ENCODE results near the gene ANKRD13D.

DNA sequence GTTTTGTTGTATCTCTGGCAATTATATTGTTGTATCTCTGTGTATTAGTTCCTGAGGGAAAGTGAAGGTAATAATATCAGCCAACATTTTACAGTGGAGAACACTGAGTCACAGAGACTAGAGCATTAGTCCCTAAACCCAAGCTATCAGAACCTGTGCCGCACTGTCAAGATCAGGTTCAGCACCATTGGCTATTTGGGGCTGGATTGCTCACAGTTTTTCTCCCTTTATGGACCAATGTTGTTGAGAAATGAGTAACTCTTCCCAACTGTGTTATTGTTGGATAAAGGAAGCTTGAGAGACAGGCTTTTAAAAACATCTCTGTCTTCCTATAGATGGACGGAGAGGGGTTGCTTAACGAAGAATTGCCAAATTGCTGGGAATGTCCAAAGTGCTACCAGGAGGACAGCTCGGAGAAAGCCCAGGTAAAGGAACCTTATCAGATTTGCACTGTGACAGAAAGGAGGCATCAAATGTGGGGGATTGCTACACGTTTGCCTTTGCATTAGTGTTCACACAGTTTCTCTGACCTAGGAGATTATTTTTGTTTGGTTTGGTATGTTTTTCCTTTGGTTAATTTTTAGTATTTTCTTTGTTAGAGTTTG, 41.1 kb upstream of the ANKRD13D start:
- TF ChIP-seq, protein P1, sequence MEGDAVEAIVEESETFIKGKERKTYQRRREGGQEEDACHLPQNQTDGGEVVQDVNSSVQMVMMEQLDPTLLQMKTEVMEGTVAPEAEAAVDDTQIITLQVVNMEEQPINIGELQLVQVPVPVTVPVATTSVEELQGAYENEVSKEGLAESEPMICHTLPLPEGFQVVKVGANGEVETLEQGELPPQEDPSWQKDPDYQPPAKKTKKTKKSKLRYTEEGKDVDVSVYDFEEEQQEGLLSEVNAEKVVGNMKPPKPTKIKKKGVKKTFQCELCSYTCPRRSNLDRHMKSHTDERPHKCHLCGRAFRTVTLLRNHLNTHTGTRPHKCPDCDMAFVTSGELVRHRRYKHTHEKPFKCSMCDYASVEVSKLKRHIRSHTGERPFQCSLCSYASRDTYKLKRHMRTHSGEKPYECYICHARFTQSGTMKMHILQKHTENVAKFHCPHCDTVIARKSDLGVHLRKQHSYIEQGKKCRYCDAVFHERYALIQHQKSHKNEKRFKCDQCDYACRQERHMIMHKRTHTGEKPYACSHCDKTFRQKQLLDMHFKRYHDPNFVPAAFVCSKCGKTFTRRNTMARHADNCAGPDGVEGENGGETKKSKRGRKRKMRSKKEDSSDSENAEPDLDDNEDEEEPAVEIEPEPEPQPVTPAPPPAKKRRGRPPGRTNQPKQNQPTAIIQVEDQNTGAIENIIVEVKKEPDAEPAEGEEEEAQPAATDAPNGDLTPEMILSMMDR (IDR thresholded peaks at IDR 0.05; ENCODE audit: low read length): no peak
- no peak for TF ChIP-seq EZH2 (IDR thresholded peaks at IDR 0.05; ENCODE audit: borderline replicate concordance, low read length)
